Measurements from ENCODE around the gene SLC9B2. TPM values are rescaled to one million over a fixed set of nuclear protein-coding genes. Genes with fewer than 3 reads are reported as not detected.
A peak's percentile ranks its signal among the peaks of the same experiment; 100 is the strongest.

The SLC9B2 gene
- total RNA-seq, 1 donor, result 23.5 TPM

GRCh38 chr4:103075894-103076746 lies 441 bp downstream of the SLC9B2 start:
- peaks cover 37% of the 10 kb centered on the region for H3K79me2 ChIP-seq (ENCODE audit: insufficient read depth, low read length)
- no peaks in the 10 kb centered on the region for H4K20me1 ChIP-seq (ENCODE audit: insufficient read depth, low read length)
- H3K4me2 ChIP-seq (ENCODE audit: insufficient read depth, low read length), result peak overlapping the region; percentile 86
- H3K4me3 ChIP-seq (ENCODE audit: insufficient read depth, low read length), result peak overlapping the region; percentile 84
- peak overlapping the region; percentile 87 for H2AFZ ChIP-seq (ENCODE audit: low read length)
- DNase-seq (ENCODE audit: insufficient read length, low spot score, missing footprints), result peak; percentile 97
- no peaks in the 10 kb centered on the region for H3K9me3 ChIP-seq (ENCODE audit: low read depth, low read length)
- peaks cover 4% of the 10 kb centered on the region for H3K36me3 ChIP-seq (ENCODE audit: insufficient read depth, low read length)
- peaks cover 10% of the 10 kb centered on the region for H3K4me1 ChIP-seq (ENCODE audit: insufficient read depth, low read length)
- peak overlapping the region; percentile 66 for H3K27ac ChIP-seq (ENCODE audit: low read depth, low read length)
- no peak for TF ChIP-seq CTCF (IDR thresholded peaks at IDR 0.05; ENCODE audit: extremely low read depth, low read depth, low read length)
- H3K27me3 ChIP-seq (ENCODE audit: insufficient read depth, low read length), result no peaks in the 10 kb centered on the region

DNA sequence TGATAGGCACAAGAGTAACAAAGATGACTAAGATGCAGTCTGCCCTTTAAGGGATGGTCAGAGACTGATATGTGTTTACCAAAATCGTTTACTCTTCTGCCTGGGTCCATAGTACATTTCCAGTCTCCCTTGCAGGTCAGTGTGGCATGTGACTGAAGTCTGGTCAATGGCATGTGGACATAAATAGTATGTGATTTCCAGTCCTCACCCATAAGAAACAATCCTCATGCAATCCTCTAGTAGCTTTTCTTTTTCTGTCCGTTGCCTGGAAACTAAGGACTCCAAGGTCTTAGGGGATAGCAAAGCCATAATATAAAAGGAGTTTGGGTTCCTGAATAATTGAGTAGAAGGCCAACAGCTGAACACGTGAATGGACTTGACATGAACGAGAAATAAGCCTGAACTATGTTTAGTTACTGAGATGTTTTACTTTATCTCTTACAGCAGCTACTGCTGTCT lies 1.1 kb downstream of the SLC9B2 start:
- Histone ChIP-seq H3K4me2 (ENCODE audit: insufficient read depth, low read length) (peak overlapping the region; percentile 86), H3K4me1 (ENCODE audit: insufficient read depth, low read length) (peaks cover 10% of the 10 kb centered on the region), H3K27me3 (ENCODE audit: insufficient read depth, low read length) (no peaks in the 10 kb centered on the region), H2AFZ (ENCODE audit: low read length) (peak overlapping the region; percentile 87), H3K27ac (ENCODE audit: low read depth, low read length) (peak overlapping the region; percentile 66), H3K79me2 (ENCODE audit: insufficient read depth, low read length) (peaks cover 37% of the 10 kb centered on the region), H3K4me3 (ENCODE audit: insufficient read depth, low read length) (peak overlapping the region; percentile 84), H4K20me1 (ENCODE audit: insufficient read depth, low read length) (no peaks in the 10 kb centered on the region), H3K9me3 (ENCODE audit: low read depth, low read length) (no peaks in the 10 kb centered on the region), H3K36me3 (ENCODE audit: insufficient read depth, low read length) (peaks cover 4% of the 10 kb centered on the region)
- peak; percentile 79 for DNase-seq (ENCODE audit: insufficient read length, low spot score, missing footprints)
- TF ChIP-seq CTCF (IDR thresholded peaks at IDR 0.05; ENCODE audit: extremely low read depth, low read depth, low read length), result no peak

DNA sequence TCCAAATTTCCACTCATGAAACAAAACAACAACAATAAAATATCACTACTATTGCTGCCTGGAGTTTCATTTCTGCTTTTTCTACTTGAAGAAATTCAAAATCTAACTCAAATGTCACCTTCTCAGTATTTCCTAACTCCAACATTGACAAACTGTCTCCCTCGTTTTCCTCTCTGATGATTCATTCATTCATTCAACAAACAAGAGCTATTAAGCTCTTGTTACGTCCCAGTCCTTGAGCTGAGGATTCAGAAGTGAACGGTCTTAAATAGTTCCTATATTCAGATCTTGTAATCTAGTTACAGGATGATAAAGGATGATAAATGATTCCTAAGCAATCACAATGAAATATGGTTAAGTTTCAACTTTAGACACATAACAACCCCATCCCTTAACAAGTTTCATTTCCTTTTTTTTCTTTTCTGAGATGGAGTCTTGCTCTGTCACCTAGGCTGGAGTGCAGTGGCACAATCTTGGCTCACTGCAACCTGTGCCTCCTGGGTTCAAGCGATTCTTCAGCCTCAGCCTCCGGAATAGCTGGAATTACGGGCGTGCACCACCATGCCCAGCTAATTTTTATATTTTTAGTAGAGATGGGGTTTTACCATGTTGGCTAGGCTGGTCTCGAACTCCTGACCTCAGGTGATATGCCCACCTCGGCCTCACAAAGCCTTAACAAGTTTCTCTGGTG lies 1.7 kb downstream of the SLC9B2 start:
- Histone ChIP-seq H2AFZ (ENCODE audit: low read length) (no peak overlapping the region), H3K79me2 (ENCODE audit: insufficient read depth, low read length) (peaks cover 37% of the 10 kb centered on the region), H3K4me3 (ENCODE audit: insufficient read depth, low read length) (peak overlapping the region; percentile 84), H3K27me3 (ENCODE audit: insufficient read depth, low read length) (no peaks in the 10 kb centered on the region), H3K36me3 (ENCODE audit: insufficient read depth, low read length) (peaks cover 4% of the 10 kb centered on the region), H4K20me1 (ENCODE audit: insufficient read depth, low read length) (no peaks in the 10 kb centered on the region), H3K4me1 (ENCODE audit: insufficient read depth, low read length) (peaks cover 10% of the 10 kb centered on the region), H3K4me2 (ENCODE audit: insufficient read depth, low read length) (peak overlapping the region; percentile 86), H3K27ac (ENCODE audit: low read depth, low read length) (no peak overlapping the region), H3K9me3 (ENCODE audit: low read depth, low read length) (no peaks in the 10 kb centered on the region)
- DNase-seq (ENCODE audit: insufficient read length, low spot score, missing footprints), result no peak
- TF ChIP-seq CTCF (IDR thresholded peaks at IDR 0.05; ENCODE audit: extremely low read depth, low read depth, low read length), result no peak

All from osteoblast (primary cell).